ENCODE data around the gene ATP9A.

GRCh38 chr20:51578145-51578459, 190.1 kb downstream of the ATP9A start:
- TF ChIP-seq CTCF (optimal IDR thresholded peaks at IDR 0.05 in 1 of 3, IDR thresholded peaks at IDR 0.05 in 1 of 3, conservative IDR thresholded peaks at IDR 0.05 in 1 of 3; ENCODE audit: extremely low read depth in 1 of 3, insufficient read depth in 2 of 3, low read length in 3 of 3) (no peak), EZH2 (IDR thresholded peaks at IDR 0.05; ENCODE audit: low read length) (no peak)
